HepG2 (cell line): Measurements from ENCODE around the gene PLEKHG4.

Source experiments
- CTCF ChIP-seq: sonication (generic); formaldehyde crosslinking; IDR thresholded peaks from 2 replicates; pipeline ENCODE4 v1.5.0; 2020; ENCODE audit warnings: mild to moderate bottlenecking, missing genetic modification reagents, moderate library complexity
- MAZ ChIP-seq, 2 experiments: sonication (generic) in 1 of 2; formaldehyde crosslinking in 1 of 2; IDR thresholded peaks; 2 replicates each; pipeline versions ENCODE4 v1.5.0 to v1.6.1; 2012 to 2020; ENCODE audit warnings: low read depth in 2 of 2, mild to moderate bottlenecking in 2 of 2, borderline replicate concordance in 1 of 2, improper control_type of control experiment in 1 of 2, low read length in 1 of 2, missing genetic modification reagents in 1 of 2, moderate library complexity in 1 of 2
- YY1 ChIP-seq: IDR thresholded peaks from 2 replicates; pipeline ENCODE4 v1.6.1; 2011; ENCODE audit warnings: low read length, low read depth, moderate library complexity, mild to moderate bottlenecking; ENCODE audit not compliant: insufficient read depth, insufficient replicate concordance

DNA sequence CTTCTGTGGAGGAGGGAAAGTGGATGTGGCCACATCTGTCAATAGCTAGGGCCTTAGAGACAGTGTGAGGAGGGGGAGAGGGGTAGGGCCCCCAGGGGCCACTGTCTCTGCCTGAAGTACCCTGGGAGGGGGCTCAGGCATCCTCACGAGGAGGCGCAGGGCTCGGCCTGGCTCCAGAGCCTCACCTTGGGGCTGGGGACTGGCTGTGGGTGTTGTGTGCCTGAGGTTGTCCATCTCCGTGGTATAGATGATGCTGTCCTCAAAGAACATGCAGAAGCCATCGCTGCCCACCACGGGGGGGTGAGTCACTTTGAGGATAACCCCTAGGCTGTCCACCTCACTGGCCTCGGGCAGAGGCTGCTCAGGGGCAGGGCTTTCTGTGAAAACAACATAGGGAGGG is 12.1 kb downstream of the PLEKHG4 start:
- TF ChIP-seq CTCF (CRISPR knock-in tag) (no peak), YY1 (no peak), MAZ (IDR thresholded peaks at IDR 0.05; ENCODE audit: borderline replicate concordance, low read depth, low read length) (no peak), MAZ (CRISPR knock-in tag; IDR thresholded peaks at IDR 0.05; ENCODE audit: low read depth) (no peak)
